Activated CD4-positive, alpha-beta T cell treated with anti-CD3 and anti-CD28 coated beads for 1 hour (primary cell): ENCODE measurements around the gene MAST4.

ENCODE experiments used
- DNase-seq: peaks from one replicate; pipeline ENCODE4 v3.0.0-alpha.2; 2020

The MAST4 gene

DNA sequence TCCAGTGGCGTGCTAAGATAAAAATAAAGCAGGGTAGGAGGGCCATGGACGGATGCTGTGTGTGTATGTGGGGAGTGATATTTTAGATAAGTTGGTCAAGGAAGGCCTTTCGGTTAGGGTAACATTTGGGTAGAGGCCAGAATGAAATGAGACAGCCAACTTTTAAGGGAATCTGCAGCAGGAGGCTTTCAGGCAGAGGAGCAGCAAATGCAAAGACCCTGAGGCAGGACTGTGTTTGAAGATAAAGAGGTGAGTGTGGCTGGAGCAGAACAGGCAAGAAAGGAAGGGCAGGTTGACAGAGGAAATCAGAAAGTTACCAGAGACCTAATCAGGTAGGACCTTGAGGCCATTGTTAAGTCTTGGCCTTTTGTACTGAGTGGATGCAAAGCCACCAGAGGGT lies 106.2 kb downstream of the MAST4 start:
- DNase-seq, result no peak

- DNase-seq, result no peak
Measured at GRCh38 chr5:66704790-66705425, 108.7 kb downstream of the MAST4 start.

DNA sequence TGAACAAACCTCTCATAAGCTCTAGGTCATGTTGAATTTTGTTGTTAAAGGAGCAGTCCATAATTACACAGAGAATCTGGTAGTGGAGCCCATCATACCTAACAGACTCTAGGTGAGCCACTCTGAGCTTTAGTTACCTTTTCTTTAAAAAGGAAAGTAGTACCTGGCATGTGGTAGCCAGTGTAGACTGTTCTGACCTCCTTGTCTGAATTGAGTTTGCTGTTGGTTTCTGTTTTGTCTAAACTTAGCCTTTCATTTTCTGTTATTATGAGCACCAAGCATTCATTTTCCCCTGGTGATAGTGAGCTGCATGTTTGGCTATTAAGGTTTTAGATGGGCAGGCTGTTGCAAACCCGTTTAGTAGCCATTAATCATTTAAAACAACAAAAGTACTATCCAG lies 112.2 kb downstream of the MAST4 start:
- DNase-seq, result no peak

DNA sequence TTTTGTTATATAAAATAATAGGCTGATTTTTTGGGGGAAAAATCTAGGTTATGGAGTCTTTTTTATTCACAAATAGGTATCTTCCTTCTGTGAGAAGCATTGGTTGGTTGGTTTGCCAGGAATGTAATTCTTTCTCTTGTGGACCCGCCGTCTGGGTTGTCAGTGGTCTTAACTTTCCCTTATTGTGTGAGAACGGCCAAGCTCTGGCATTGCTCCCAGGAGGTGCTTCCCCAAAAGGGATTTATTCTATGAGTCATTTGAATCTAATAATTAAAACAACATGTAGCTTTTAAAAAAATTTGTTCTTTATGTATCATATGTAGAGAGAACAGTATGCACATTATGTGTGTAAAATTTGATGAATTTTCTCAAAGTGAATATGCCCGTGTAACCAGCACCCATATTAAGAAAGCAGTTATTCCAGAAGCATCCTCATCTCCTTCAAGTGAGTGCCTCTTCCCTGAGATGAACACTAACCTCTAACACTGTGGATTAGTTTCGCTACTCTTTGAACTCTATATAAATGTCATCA lies 114.4 kb downstream of the MAST4 start:
- no peak for DNase-seq

GRCh38 chr5:66713998-66714397 lies 117.8 kb downstream of the MAST4 start:
- no peak for DNase-seq

DNA sequence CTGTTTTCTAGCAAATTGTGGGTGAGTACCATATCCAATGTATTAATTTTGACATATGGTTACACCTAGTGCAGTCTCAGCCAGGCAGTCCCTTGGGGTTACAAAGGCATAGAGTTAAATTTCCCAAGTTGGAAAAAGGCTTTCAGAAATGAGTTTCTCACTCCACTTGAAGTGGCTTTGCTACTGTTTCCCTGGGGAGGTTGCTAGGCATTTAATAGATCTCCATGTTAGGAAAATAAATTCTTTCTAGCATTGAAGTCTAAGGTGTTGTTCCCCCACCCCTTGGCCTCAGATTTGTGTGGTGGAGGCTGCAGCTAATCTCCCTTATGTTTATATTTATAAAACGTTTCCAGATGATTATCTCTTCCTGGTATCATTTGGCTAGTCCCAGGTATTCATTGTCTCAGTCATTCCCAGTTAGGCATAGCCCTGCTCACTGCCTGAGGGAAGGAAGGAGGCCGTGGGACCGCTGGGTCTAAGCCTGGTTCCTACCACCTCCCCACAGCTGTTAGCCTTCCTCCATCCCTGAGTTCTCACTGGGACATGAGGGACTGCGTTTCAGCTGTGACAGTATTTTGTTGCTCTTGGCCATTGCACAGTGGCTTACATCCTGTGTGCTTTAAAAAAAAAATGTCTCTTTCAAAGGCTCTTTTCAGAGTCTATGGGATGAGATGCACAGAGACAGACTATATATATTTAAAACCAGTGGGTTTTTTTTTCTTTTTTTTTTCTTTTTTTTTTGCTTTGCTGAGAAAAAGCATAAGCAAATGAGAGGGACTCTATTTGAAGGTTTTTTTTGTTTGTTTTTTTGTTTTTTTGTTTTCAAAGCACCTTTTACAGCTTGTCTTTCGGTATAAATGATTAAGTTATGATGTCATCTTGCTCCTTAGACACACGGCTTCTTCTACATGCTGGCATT lies 121.5 kb downstream of the MAST4 start:
- no peak for DNase-seq

- DNase-seq, result no peak
Measured at GRCh38 chr5:66718374-66719002, 122.3 kb downstream of the MAST4 start.

DNA sequence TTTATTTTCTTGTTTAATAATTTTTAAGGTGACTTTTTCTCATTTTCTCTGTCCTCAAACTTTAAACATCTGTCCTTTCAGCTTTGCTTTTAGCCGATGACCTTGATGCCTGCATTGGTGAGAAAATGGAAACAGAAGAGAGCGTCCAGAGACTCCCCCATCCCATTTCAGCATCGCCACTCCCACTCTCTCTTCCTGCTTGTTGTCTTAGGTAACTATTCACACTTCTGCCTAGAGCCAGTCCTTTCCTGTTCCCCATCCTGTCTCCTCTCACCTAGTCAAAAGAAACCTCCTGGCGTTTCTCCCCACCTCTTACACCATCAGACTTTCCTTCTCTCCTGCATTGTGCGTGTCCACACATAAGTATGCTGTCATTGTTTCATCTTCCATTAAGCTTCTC lies 124.6 kb downstream of the MAST4 start:
- DNase-seq, result no peak

GRCh38 chr5:66722686-66723085 lies 126.5 kb downstream of the MAST4 start:
- no peak for DNase-seq

DNA sequence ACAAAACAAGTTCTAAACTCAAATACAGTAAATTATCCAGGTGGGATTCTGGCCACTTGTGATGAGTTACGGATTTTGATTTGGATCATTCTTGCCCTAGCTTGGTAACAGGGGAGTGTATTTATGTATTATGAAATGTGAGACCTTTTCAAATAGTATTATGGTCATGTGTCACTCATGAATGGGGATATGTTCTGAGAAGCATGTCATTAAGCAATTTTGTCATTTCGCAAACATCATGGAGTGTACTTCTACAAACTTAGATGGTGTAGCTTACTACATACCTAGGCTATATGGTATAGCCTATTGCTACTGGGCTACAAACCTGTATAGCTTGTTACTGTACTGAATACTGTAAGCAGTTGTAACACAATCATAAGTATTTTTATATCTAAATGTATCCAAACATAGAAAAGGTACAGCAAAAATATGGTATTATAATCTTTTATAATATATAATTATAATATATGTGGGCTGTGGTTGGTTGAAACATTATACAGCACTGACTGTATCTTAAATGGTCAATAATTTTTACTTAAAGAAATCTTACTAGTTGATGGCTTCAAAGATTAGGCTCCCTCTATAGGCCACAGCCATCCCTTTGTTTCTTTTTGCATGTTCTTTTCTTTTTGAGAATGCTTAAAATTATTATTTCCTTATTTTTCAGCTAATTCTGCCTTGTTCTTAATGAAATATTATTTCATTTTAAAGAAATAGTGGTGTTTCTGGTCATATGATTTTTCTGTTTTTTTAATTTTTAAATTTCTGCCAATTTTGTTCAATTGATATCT lies 128.4 kb downstream of the MAST4 start:
- no peak for DNase-seq

DNA sequence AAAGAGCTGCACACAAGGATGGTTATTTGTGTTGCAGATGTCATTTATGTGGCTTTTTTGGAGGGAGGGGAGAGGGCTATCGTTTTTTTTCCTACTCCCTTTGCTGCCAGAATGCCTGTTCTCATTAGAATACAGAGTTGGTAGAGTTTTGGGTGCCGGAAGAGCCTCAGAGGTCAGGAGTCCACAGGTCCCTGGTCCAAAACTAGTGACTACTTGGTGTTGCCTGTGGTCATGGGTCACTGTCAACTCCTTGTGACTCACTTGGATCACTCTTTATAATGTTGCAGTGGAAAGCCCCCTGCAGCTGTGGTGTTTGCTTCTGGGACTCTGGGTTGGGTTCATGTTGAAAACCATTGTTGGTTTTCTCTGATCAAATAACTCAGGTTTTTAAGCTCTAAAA lies 131.4 kb downstream of the MAST4 start:
- no peak for DNase-seq

DNA sequence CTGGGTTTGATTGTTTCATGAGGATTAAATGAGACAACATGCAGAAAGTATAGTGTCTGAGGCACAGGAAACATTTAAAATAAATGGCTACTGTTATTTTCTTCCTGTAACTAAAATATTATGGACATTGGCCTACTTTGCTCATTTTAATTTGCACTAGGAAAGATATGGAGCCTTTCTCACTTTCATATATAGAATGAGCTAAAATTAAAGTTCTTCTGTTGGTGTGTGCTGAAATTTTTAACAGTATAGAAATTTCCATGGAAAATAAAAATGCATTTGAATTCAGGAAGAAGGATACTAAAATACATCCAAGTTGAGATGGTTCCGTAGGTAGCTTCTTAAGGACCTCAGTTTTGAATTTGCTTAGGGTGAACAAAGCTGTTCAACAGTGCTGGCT lies 131.9 kb downstream of the MAST4 start:
- DNase-seq, result no peak

GRCh38 chr5:66737096-66737495 lies 140.9 kb downstream of the MAST4 start:
- no peak for DNase-seq

- no peak for DNase-seq
Measured at GRCh38 chr5:66738136-66738535, 141.9 kb downstream of the MAST4 start.

DNA sequence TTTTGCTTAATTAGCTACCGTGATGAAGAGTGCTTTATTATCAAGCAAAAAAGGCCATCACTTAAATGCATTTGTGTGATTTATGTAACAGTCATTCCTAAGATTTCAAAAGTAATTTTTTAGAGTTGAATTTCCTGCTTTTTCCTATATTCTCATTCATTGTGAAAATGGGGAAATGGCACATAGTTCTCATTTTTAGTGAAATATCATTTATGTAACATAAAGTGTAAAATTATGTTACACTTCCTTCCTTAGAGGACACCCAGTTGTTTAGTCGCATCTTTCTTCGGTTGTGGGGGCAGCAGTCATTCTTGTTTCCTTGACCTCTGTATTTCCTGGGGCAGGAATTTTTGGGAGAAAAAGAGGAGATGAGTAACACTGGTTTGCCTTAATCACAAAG lies 142.8 kb downstream of the MAST4 start:
- DNase-seq, result no peak

DNA sequence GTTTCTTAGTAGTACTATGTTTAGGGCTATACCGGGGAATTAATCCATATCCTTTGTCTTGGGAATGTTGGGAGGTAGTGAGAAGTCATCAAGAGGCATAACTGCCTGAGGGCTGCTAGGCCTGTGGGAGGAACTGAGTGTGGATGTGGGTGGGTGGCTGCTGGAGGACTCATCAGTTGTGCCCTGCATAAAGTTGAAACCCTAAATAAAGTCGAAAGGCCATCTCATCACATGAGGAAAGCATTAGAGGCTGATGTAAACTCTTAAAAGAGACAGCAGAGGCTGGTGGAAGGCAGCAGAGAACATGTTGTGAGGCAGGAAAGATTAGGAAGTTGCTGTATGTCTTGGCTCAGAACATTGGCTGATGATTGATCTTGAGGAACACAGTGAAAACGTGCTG lies 143.8 kb downstream of the MAST4 start:
- DNase-seq, result no peak

DNA sequence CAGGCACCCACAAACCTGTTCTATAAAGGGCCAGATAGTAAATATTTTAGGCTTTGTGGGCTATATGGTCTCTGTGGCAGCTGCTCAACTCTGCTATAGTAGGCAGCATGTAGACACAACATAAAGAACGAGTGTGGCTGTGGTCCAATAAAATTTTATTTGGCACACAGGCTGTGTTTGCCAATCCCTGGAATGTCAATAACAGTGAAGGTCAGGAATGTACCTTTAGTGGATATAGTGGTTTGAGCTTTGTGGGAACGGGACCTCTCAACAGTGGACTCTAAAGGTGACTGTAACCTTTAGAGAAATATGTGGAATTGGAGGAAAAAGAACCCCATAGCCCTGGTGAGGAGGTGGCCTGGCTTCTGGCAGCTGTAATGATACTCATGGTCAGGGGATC lies 145.2 kb downstream of the MAST4 start:
- no peak for DNase-seq

GRCh38 chr5:66742083-66742895 lies 146.1 kb downstream of the MAST4 start:
- no peak for DNase-seq

DNA sequence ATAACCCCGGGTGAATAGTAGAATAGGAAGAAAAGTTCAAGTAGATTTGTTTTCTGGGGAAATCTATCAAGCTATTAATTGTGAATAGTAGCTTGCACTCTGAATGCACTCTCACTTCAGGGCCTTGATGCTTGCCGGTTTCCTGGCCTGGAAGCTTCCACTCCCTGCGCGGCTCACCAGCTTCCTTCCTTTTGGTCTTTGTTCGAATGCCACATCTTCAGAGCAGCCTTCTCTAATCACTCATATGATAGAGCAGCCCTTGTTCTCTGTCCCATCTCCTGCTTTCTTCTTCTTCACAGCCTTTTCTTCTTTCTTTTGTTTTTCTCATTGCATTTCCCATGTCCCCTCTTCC lies 146.7 kb downstream of the MAST4 start:
- DNase-seq, result no peak

DNA sequence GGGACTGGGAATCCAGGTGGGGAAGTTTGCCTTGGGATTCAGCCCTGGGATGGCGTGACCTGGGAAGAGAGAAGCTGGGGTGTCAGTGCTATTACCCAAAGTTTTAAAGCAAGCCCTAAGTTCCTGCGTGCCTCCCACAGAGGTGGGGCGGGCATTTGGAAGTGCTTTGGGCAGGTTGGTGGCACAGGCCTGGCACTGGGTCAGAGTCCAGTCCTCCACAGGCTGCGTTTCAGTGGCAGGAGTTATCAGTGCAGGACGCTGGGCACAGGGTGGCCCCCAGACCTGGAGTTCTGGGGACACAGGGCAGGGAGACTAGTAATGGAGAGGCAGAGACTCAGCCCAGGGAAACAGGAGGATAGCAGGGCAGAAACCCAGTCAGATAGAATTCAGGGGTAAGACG lies 147.2 kb downstream of the MAST4 start:
- no peak for DNase-seq

DNA sequence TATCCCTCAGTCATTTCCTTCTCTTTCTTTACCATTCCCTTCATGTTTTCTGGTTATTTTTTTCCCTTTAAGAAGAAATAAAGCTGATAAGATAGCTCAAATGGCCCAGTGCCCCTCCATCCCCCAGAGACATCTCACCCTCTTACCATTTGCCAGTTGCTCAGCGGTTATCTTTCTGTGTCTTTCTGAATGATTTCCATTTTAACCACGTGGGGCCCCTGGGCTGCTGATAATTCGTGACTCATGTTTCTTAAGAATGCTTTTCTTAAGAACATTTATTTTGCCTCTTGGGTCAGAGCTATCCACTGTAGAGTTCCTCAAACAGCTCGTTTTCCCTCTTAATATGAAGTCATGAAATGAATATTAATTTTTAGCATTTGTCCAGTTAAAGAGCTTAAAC lies 147.8 kb downstream of the MAST4 start:
- DNase-seq, result no peak

GRCh38 chr5:66745297-66745696 lies 149.1 kb downstream of the MAST4 start:
- no peak for DNase-seq
